Bronchial epithelial cell (primary cell): ENCODE measurements around the gene ABCG8. TPM values are rescaled to one million over a fixed set of nuclear protein-coding genes. Genes with fewer than 3 reads are reported as not detected.

Experiments used
- DNase-seq: peaks from one replicate; pipeline ENCODE4 v3.0.0-alpha.2; 2010; ENCODE audit warnings: low read depth
- FAIRE-seq: peaks from 2 replicates; lab custom pipeline; 2011; peaks lifted over from hg19 to GRCh38; lab: Jason Lieb, UNC
- H3K27me3 ChIP-seq: 2 replicates; pipeline ENCODE4 v1.5.1; 2011; ENCODE audit warnings: low read length; ENCODE audit not compliant: control insufficient read depth, insufficient read depth
- H3K36me3 ChIP-seq: 2 replicates; pipeline ENCODE4 v1.5.1; 2011; ENCODE audit warnings: low read length; ENCODE audit not compliant: control insufficient read depth, insufficient read depth
- H3K4me3 ChIP-seq: 2 replicates; pipeline ENCODE4 v1.5.1; 2011; ENCODE audit warnings: mild to moderate bottlenecking, low read depth, low read length, control low read depth
- CTCF ChIP-seq: IDR thresholded peaks from 2 replicates; pipeline ENCODE4 v1.5.1; 2011; ENCODE audit warnings: mild to moderate bottlenecking, moderate library complexity, low read length, control low read depth, inconsistent platforms; ENCODE audit not compliant: insufficient read depth, severe bottlenecking
- total RNA-seq: library from RNA; depleted of rRNA; stranded (reverse); fragments of >200 nt; gene quantifications from 2 replicates; pipeline ENCODE4 v1.2.1, GENCODE V29; 2014

Gene ABCG8
- total RNA-seq, 1 donor from 2014 or later = not detected

GRCh38 chr2:43818761-43819160 is 20.0 kb upstream of the ABCG8 start:
- DNase-seq = peak; percentile 40
- Histone ChIP-seq H3K36me3 (no peaks in the 10 kb centered on the region), H3K4me3 (no peak overlapping the region), H3K27me3 (no peaks in the 10 kb centered on the region)
- FAIRE-seq = no peak
- no peak for TF ChIP-seq CTCF

GRCh38 chr2:43819491-43820163 is 19.1 kb upstream of the ABCG8 start:
- Histone ChIP-seq H3K27me3 (no peaks in the 10 kb centered on the region), H3K4me3 (no peak overlapping the region), H3K36me3 (no peaks in the 10 kb centered on the region)
- FAIRE-seq (no peak), DNase-seq (no peak)
- TF ChIP-seq CTCF = no peak

- peak; percentile 55 for FAIRE-seq
- H3K4me3 ChIP-seq = no peak overlapping the region
- no peaks in the 10 kb centered on the region for H3K36me3 ChIP-seq
- DNase-seq = no peak
- no peaks in the 10 kb centered on the region for H3K27me3 ChIP-seq
- no peak for TF ChIP-seq CTCF
Observed at GRCh38 chr2:43822839-43823238, 15.9 kb upstream of the ABCG8 start.

- no peak for DNase-seq
- FAIRE-seq = no peak
- Histone ChIP-seq H3K36me3 (no peaks in the 10 kb centered on the region), H3K4me3 (no peak overlapping the region), H3K27me3 (no peaks in the 10 kb centered on the region)
- TF ChIP-seq CTCF = no peak
Observed at GRCh38 chr2:43823751-43824150, 15.0 kb upstream of the ABCG8 start.

GRCh38 chr2:43824512-43824911 is 14.3 kb upstream of the ABCG8 start:
- DNase-seq (no peak), FAIRE-seq (no peak)
- Histone ChIP-seq H3K27me3 (no peaks in the 10 kb centered on the region), H3K4me3 (no peak overlapping the region), H3K36me3 (no peaks in the 10 kb centered on the region)
- TF ChIP-seq CTCF = no peak
